HG03066 (cell line): ENCODE results near the gene AOPEP.

Experiments used
- ATAC-seq: cut with Tn5 transposase; IDR thresholded peaks from one replicate; pipeline ENCODE4 v1.9.1; 2021; ENCODE audit warnings: low read depth; ENCODE audit not compliant: unreplicated experiment

Gene AOPEP

DNA sequence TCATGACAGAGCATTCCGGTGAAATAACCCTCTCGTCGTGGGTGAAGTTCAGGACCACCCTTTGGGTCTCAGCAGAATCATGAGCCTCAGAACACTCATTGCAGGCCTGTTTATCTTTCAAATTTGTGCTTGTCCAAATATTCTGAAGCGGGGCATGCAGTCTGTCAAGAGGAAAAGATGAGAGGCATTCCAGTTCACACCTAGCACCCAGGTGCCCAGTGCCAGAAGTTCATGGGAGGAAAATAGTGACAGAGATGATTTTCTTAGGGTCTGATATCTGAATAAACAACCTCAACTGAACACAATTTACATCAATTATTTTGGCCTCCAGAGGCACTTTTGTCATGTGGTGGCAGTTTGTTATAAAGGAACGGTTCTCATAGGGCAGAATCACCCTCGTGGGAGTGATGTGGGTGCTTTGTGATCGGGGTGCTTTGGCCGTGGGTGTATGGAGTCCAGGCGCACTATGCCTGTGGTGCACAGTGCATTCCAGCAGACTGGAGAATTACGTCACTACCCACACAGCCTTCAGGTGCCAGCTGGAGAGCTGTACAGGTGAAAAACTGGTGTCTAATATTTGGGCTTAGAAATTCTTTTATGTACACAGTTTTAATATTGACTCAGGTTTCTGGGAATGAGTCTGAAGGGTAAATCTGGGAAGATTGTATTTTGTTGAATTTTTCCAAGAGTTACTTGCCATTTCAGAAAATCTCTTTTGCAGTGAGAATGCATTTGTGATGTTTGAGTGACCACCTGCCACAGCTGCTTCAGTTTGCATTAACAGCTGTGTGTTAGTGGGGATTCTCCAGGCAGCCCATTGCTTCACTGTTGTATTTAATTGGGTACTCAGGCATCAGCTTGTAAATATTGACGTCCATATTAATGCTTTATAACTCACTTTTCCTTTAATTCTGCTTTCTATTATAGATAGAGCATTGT is 301.7 kb downstream of the AOPEP start:
- ATAC-seq, result no peak

DNA sequence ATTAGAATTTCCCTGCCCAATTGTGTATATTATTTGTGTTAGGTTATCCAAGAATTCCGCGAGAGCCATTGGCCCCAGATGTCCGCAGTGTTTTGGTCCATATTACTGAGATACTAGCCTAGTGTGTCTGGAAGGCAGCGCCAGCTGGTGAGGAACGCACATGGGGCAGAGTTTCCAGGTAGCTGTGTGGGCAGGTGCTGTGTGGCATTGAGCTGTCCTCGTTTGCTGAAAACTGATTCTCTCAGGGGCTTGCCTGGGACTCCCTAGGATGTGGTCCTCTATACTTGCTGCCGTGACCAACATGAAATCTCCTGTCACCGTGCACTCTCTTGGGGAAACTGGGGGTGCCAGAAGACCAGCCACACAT is 302.3 kb downstream of the AOPEP start:
- no peak for ATAC-seq

DNA sequence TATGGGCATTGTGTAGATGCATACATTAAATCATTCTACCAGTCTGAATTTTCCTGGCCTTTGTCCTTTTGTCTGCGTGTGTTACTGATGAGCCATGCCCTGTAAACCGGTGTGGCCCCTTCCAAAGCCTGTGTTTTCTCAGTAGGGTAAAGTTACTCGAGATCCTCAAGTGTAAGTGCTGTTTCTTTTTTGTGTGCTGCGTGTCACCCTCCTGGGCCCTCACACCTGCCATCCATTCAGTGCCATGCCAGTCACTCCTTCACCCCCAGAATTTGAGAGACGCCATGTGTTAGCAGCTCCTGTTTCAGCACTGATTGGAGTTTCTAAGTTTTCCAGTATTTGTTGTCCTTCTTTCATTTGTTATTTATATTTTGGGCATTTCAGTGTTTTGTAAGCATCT is 302.8 kb downstream of the AOPEP start:
- ATAC-seq, result no peak

DNA sequence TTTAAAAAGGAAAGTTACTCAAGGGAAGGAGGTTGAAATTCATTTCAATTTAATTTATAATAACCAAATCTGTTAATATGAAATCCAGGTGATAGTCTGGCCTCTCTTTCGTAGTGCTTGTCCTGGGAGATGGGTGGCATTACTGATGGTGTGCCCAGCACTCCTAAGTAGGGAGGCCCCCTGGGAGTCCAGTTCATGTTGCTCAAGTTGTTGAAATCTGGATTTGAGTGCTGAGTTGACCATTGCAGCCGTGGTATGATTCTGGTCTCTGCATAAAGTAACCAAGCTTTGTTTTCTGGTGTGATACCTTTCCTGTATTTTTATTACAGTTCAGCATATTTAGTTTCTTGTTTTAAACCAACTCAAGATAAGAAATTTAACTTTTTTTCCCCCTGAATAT is 303.2 kb downstream of the AOPEP start:
- ATAC-seq, result no peak

DNA sequence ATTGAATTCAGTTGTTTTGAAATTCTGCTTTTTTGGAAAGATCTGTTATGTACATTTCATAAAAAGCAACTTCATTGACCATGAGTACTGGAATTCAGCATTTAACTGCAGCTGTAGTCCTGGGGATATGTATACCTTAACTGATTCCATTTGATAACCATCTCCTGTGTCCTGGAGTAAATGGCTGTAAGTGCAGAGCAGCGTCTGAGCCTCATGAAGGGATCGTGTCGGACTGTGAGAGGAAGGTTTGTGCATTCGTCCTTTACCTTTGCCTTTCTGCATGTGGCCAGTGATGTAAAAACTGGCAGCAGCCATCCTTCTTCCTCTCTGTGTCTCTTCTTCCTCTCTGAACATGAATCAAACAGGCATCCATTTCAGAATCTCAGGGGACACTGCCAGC is 303.8 kb downstream of the AOPEP start:
- no peak for ATAC-seq

DNA sequence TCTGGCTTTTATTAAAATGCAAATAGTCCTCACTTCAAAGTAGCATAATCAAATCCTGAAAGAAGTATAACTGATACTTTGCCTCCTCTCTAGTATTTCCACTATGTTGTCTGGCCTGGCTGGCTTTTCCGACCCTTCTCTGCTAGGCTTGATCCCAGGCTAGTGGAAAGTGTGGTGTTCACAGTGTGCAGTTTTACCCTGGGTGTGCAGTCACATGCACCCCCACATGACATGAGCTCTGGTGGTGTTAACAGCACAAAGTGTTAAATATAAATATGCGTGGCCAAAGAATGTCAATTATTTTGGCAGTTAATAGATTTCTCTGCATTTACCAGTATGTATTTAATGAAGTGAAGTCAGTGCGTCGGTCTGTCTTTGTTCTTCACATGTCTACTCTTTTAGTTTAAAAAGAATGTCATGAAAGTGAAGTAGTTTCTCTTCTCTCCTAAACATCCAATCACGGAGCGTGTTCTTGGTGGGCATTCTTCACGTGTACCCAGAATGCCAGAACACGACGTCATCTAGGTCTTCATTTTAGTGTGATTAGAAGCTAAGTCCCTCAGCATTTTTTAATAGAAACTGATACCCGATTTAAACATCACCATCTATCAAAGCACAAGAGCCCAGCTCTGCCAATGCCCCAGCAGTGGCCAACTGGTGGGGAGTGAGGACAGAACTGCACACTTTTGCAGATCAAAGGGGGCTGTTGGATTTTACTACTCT is 304.6 kb downstream of the AOPEP start:
- ATAC-seq, result no peak

DNA sequence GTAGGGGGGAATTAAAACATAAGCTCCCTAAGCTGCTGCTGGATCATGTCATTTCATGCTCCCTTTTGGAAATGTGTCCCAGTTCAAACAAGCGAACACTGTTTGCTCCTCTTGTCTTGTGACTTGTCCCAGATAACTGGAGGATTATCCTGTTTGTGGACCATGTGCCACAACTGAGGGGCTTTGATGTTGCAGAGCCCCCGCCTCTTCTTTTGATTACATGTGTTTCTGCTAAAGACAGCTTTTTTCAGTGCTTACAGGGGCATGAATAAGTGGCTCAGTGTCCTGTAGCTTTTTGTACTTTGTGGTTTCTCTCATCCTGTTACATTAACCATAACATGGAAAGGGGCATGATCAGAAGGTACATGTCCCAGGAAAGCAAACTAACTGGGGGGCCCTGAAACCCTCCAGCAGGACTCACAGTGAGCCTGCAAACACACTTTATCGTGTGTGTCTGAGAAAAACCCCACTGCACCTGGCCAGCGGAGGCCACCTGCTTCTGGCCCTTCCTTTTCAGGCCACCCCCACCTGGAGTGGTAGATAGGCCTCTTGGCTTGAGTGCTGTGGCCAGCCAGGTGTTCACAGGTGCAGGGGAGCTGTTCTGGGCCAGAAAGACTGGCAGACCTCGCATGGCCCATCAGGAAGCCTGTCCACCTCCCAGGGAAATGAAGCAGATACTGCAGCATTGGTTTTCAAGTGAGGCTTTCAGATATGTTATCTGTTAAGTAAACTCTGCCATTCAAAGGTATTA is 305.4 kb downstream of the AOPEP start:
- no peak for ATAC-seq

DNA sequence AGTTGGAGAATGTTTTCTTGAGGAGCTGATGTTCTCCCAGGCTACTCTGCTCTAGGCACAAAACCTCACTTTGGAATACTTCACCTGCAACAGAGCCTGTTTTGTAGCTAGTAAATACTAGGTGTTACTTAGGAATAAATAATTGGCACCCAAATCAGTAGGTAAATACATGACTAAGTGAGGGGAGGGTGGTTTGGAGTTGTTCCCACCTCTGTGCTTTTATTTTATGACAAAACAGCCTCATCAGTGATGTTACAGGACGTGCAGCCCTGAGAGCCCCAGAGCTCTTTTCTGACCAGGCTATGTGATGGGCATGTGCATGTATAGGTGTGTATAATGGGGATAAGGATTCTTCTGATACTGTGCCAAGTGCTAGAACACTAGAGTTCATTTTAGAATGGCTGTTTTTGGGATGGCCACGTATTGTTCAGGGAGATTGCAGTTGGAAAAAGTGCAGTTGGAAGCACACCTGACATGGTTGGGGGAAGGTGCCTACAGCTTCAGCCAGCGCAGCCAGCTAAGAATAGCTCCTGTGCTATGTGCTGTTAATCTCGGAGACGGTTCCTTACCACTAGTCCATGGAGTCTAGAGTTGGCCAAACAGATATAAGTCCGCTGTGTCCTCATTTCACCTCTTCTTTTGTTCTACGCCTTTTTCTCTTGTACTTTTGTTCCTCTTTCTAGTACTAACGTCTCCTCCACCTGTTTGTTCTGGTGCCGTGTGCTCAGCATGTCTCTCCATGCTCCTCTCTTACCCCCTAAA is 306.3 kb downstream of the AOPEP start:
- ATAC-seq, result no peak

DNA sequence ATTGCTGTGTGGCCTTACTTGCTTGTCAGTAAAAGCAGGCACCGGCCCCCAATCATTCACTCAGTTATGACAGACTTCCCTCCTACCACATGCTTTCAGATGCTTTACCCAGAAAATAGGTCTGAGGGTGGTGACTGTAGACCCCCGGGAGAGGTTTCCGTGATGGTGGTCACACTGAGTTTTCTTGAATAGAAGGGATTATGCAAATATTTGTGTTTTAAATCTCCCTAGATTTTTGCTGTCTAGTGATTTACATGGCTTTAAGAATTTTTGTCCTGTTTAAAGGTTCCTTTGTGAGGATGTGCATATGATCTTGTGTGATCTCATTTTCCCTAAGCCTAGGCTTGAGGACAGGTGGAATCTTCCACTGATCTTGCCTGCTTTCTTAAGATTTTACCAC is 309.3 kb downstream of the AOPEP start:
- ATAC-seq, result no peak

DNA sequence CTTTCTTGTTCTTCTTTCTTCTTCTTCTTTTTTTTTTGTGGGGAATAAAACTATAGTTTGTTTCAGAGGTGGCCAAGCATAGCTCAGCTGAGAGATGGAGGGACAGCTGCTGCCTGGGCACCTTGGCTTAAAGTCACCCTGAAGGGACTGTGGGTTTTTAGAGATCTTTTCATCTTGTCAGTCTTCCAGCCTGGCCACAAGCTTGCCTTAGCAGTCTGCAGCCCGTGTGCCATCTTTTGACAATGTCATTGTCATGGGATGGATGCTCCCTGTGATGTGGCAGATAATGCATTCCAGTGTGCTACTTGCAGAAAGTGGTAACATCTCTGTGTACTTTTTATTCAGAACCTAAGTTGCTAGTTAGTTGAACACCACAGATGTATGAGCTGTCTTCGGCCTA is 310.2 kb downstream of the AOPEP start:
- no peak for ATAC-seq

DNA sequence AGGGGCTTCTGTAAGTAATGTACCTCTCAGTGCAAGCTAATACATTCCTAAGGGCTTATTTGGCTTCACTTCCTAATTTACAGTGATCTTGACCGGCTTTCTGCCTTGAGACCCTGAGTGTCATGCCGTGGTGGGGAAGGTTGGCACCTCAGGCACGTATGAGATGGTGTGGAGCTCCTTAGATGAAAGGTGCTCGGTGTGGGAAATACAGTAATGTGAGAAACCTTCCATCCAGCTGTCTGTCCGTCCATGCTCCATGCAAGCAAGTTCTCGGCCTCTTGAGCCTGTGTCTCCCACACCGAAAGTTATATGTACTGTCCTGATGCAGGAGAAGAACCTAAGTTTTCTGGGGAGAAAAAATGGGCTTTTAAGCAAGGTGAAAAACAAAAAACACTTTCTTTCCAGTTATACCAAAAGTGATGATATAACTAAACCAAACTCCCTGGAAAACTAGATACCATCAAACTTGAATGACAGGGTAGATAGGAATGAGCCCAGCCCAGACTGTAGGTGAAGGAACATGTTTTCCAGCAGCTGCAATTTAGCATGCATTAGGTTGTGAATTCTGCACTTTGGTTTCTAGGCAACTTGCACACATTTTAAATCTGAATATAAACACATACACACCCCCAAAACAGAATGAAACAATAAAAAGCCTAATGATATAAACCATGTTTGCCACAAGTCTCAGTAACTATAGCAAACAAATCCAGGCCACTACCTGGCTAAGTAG is 311.5 kb downstream of the AOPEP start:
- ATAC-seq, result no peak

DNA sequence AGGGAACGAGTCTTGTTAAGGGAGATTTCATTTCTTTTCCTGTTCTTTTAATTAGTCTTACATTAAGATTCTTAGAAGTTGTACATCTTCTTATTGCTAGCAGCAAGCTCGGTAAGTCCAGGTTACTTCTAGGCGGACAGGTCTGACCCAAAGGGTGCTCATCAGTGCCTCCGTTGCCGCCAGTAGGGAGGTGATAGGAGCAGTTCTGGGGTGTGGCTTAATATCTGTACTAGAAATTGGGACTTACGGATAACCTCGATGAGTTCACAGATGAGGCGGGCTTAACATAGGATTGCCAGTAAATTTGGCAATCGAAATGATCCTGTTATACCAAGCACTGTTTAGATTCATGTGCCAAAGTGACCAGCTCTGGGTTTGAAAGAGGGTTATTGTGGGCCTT is 312.2 kb downstream of the AOPEP start:
- no peak for ATAC-seq

DNA sequence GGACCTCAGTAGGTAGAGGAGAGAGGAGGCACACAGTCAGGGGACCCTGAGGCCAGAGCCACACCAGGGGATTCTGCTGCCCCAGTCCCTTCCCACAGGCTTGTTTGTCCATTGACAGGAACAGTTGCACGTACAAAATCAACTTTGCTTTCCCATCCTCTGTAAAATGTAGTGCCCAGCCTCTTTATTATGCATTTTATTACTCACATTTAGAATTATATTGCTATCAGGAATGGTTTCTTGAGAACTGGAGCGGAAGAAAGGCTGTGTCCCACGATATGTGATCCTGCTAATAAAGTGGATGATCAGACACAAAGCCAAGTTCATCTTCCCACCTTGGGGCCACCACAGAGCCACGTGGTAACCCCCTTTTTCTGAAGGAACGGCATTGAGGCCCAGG is 313.6 kb downstream of the AOPEP start:
- ATAC-seq, result no peak

DNA sequence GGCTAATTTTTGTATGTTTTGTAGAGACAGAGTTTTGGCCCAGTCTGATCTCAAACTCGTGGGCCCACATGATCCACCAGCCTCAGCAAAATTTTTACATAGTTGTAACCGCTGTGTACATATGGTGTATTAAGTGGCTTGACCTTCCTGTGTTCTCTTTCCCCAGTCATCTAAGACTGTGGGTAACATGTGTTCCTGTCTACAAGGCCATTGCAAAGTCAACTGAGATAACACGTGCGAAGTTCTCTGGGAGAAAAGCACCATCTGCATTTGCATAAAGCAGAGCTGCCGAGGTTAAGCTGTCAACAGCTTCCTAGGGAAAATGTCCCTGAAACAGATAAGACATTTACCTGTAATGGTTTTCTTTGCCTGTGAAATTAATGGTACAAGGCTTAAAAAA is 317.3 kb downstream of the AOPEP start:
- no peak for ATAC-seq

DNA sequence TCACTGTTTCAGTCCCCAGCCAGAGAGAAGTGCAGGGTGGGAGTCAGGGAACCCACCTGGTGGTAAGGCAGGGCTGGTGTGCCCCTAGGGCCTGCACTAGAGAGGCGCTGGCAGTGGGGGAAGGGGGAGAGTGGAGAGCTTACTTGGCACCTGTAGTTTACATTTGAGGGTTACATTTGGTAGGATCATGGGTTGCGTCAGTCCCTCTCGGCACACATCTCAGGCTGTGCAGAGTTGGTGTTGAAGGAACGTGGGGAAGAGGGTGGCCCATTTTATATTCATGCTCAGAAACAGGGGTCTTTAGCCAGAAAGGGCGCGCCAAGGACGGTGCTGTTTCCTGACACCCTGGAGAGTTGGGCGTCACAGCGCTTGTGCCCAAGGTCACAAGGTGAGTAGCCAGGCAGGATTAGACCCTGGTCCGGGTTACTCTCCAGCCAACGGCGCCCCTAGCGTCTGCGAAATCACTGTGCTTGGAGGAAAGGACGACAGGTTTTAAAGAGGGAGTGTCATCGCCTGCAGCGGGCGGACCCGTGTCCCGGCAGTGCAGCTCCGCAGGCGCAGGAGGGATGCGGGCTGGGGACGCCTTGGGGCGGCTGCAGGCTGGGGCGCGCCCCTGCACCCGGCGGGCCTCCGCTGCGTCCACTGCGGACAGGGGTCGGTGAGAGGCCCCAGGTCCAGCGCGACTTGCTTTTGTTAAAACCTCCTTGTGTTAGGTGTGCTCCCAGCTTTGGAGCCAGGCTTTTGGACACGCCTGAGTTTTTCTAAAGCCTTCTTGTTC is 318.4 kb downstream of the AOPEP start:
- no peak for ATAC-seq

DNA sequence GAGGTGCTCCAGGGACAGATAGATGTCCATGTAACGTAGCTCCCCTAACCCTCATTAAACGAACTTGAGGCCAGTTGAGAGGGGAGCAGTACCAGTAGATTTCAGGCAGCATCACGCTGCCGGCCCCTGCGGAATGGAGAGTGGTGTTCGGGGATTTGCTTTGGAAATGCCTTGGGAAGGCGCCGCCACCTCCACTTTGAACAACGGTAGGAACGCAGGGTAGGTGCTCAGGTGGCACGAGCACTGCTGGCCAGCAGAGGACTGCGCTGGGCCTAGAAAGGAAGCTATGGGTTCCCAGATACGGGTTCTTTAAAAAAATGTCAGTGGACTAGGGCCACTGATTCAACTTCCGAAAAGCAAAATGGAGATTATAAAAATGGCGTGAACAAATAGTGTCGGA is 319.3 kb downstream of the AOPEP start:
- no peak for ATAC-seq

DNA sequence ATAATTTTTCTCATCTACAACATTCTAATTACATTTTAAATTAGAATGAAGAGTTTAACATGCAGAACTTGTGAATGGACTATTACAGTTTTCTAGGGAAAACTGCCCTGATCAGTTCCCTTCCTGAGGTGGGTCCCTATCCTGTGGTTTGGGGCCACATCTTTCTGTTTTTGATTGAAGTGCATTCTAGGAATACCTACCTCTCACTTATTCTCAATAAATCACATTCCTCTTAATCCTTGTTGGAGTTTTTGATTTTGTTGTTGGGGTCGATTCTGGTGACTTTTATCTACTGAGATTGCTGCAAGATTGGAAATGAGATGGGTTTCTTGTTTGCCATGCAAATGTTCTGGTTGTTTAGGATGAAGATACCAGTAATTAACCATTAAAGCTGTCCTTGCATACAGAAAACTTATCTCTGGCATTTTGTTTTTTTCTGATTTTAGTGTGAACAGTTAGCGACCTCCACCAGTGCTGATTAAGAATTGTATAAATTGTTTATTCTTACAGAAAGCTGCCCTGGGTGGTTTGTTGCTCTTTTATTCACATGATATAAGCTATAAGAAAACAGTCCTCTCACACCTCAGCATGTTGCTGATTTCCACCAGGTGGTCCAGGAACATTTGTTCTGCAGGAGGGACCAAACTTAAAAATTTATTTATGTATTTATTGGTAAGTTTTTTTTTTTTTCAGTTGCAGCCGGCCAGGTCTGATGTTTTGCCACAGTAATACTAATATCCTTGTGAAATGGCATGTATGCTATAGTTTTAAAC is 321.1 kb downstream of the AOPEP start:
- ATAC-seq, result no peak
